Hepatocyte (in vitro differentiated cells): ENCODE measurements around the gene ST6GALNAC4. TPM values are rescaled to one million over a fixed set of nuclear protein-coding genes. Genes with fewer than 3 reads are reported as not detected.
A peak's percentile ranks its signal among the peaks of the same experiment; 100 is the strongest.

Source experiments
- DNase-seq: peaks from one replicate; pipeline ENCODE4 v3.0.0-alpha.2; 2016; ENCODE audit warnings: low spot score
- H2AFZ ChIP-seq: fragments of 200-600 bp; sonication (generic); 2 replicates; pipeline ENCODE4 v1.6.0; 2016; ENCODE audit warnings: antibody characterized with exemption, mild to moderate bottlenecking
- H3K27ac ChIP-seq: fragments of 200-600 bp; sonication (generic); 2 replicates; pipeline ENCODE4 v1.5.1; 2016; ENCODE audit warnings: mild to moderate bottlenecking
- H3K27me3 ChIP-seq: fragments of 200-600 bp; sonication (generic); 2 replicates; pipeline ENCODE4 v1.6.1; 2016
- H3K36me3 ChIP-seq: fragments of 200-600 bp; sonication (generic); replicated peaks from 2 replicates; pipeline ENCODE4 v1.5.1; 2016; ENCODE audit warnings: low read depth; ENCODE audit not compliant: insufficient read depth
- H3K4me1 ChIP-seq: fragments of 200-600 bp; sonication (generic); 2 replicates; pipeline ENCODE4 v1.5.1; 2016; ENCODE audit warnings: mild to moderate bottlenecking, moderate library complexity; ENCODE audit not compliant: insufficient read depth
- H3K4me2 ChIP-seq: fragments of 200-600 bp; sonication (generic); 2 replicates; pipeline ENCODE4 v1.6.0; 2016
- H3K4me3 ChIP-seq: fragments of 200-600 bp; sonication (generic); 2 replicates; pipeline ENCODE4 v1.5.1; 2016; ENCODE audit warnings: mild to moderate bottlenecking
- H3K79me2 ChIP-seq: fragments of 200-600 bp; sonication (generic); 2 replicates; pipeline ENCODE4 v1.6.0; 2017; ENCODE audit warnings: mild to moderate bottlenecking
- H3K9me2 ChIP-seq: fragments of 200-600 bp; sonication (generic); replicated peaks from 2 replicates; pipeline ENCODE4 v1.6.0; 2017; ENCODE audit warnings: mild to moderate bottlenecking; ENCODE audit not compliant: insufficient read depth
- H3K9me3 ChIP-seq: fragments of 200-600 bp; sonication (generic); 2 replicates; pipeline ENCODE4 v1.5.1; 2016; ENCODE audit warnings: low read depth, mild to moderate bottlenecking
- H4K20me1 ChIP-seq: fragments of 200-600 bp; sonication (generic); 2 replicates; pipeline ENCODE4 v1.6.0; 2016; ENCODE audit warnings: mild to moderate bottlenecking; ENCODE audit not compliant: insufficient read depth, poor library complexity, severe bottlenecking
- EZH2 ChIP-seq: fragments of 200-600 bp; sonication (generic); IDR thresholded peaks from 2 replicates; pipeline ENCODE4 v1.6.1; 2016; ENCODE audit warnings: antibody characterized with exemption, mild to moderate bottlenecking, borderline replicate concordance
- EZH2phosphoT487 ChIP-seq: fragments of 200-600 bp; sonication (generic); IDR thresholded peaks from one replicate; pipeline ENCODE4 v1.6.1; 2018; ENCODE audit warnings: antibody characterized with exemption, mild to moderate bottlenecking, low read depth, moderate library complexity; ENCODE audit not compliant: unreplicated experiment, severe bottlenecking
- WGBS: methylation state at CpG from one replicate; pipeline ENCODE4 v1.1.6; 2016; ENCODE audit warnings: low lambda C conversion rate; ENCODE audit errors: missing lambda C conversion rate; 5-methylcytosine and 5-hydroxymethylcytosine counted together
- polyA plus RNA-seq: library from polyadenylated mRNA; unstranded; fragments of >200 nt; fragmentation: Nextera tagmentation; extraction: Ambion mirVana; gene quantifications from 2 replicates; pipeline ENCODE4 v1.2.1, GENCODE V29; 2016
- total RNA-seq: library from RNA; depleted of rRNA; stranded (reverse); fragments of >200 nt; gene quantifications from 2 replicates; pipeline ENCODE4 v1.2.3, GENCODE V29; 2014
- TF ChIP-seq, protein P1 (sequence below): fragments of 200-600 bp; sonication (generic); IDR thresholded peaks from 2 replicates; pipeline ENCODE4 v1.5.1; 2016; ENCODE audit warnings: antibody characterized with exemption, mild to moderate bottlenecking; ENCODE audit not compliant: poor library complexity

The ST6GALNAC4 gene
- total and polyA plus RNA-seq, 2 experiments from 2014 or later: 14.3 to 14.6 TPM

DNA sequence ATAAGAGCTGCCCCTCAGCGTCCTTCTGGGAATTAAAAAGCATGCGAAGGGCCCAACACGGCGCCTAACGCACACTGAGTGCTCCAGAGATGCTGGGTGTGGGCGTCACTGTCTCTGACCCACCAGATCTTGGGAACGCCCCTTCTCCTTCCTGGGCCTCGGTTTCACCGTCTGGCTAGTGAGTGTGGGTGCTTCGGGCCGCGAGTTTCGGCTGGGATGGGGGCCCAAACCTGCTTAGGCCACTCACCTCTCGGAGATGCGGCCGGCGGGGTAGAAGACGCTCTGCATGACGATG lies 10.0 kb upstream of the ST6GALNAC4 start:
- Histone ChIP-seq H3K4me2 (peak overlapping the region; percentile 94), H3K27me3 (peaks cover 46% of the 10 kb centered on the region), H3K9me3 (no peaks in the 10 kb centered on the region), H2AFZ (peak overlapping the region; percentile 76), H3K4me1 (peaks cover 26% of the 10 kb centered on the region), H3K36me3 (no peaks in the 10 kb centered on the region), H4K20me1 (no peaks in the 10 kb centered on the region), H3K27ac (no peak overlapping the region), H3K9me2 (no peaks in the 10 kb centered on the region), H3K4me3 (peak overlapping the region; percentile 26), H3K79me2 (no peaks in the 10 kb centered on the region)
- no peak for DNase-seq
- TF ChIP-seq EZH2phosphoT487 (no peak), EZH2 (no peak)
- TF ChIP-seq, protein P1, sequence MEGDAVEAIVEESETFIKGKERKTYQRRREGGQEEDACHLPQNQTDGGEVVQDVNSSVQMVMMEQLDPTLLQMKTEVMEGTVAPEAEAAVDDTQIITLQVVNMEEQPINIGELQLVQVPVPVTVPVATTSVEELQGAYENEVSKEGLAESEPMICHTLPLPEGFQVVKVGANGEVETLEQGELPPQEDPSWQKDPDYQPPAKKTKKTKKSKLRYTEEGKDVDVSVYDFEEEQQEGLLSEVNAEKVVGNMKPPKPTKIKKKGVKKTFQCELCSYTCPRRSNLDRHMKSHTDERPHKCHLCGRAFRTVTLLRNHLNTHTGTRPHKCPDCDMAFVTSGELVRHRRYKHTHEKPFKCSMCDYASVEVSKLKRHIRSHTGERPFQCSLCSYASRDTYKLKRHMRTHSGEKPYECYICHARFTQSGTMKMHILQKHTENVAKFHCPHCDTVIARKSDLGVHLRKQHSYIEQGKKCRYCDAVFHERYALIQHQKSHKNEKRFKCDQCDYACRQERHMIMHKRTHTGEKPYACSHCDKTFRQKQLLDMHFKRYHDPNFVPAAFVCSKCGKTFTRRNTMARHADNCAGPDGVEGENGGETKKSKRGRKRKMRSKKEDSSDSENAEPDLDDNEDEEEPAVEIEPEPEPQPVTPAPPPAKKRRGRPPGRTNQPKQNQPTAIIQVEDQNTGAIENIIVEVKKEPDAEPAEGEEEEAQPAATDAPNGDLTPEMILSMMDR: no peak
- 8% methylated on average over 19 of the region's 19 CpGs for WGBS

DNA sequence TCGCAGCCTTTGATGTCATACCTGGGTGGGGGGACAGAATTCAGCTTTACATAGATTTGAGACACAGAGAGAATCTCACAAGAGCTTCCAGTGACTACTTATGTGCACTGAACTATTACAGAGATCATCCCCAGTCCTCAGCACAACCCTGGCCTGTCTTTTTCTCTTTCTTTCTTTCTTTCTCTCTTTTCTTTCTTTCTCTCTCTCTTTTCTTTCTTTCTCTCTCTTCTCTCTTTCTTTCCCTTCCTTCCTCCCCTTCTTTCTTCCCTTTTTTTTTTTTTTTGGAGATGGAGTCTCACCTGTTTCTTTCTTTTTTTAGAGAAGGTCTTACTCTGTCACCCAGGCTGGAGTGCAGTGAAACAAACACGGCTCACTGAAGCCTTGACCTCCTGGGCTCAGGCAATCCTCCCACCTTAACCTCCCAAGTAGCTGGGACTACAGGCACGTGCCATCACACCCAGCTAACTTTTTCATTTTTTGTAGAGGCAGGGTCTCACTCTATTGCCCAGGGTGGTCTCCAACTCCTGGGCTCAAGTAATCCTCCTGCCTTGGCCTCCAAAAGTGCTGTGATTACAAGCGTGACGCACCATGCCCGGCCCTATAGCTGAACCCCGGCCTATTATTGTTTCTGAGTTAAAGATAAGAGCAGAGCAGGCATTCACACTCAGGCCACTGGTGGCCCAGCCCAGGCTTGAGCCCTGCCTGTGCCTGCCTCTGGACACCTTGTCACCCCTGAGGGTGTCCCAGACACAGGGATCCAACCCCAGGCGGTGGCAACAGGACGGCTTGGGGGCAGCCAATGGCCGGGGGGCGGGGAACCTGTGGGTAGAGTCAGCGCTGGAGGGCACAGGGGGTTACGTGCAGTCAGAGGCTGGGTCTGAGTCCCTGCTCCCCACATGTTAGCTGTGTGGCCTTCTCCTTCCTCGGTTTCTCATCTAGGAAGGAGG lies 9.4 kb upstream of the ST6GALNAC4 start:
- Histone ChIP-seq H3K4me1 (peaks cover 21% of the 10 kb centered on the region), H3K9me2 (no peaks in the 10 kb centered on the region), H4K20me1 (no peaks in the 10 kb centered on the region), H3K27ac (no peak overlapping the region), H3K27me3 (peaks cover 46% of the 10 kb centered on the region), H3K79me2 (no peaks in the 10 kb centered on the region), H3K4me3 (no peak overlapping the region), H3K4me2 (peak overlapping the region; percentile 94), H2AFZ (peak overlapping the region; percentile 76), H3K36me3 (no peaks in the 10 kb centered on the region), H3K9me3 (no peaks in the 10 kb centered on the region)
- TF ChIP-seq, protein P1: no peak
- no peak for TF ChIP-seq EZH2phosphoT487
- no peak for TF ChIP-seq EZH2
- no peak for DNase-seq
- 57% methylated on average over 14 of the region's 14 CpGs for WGBS

DNA sequence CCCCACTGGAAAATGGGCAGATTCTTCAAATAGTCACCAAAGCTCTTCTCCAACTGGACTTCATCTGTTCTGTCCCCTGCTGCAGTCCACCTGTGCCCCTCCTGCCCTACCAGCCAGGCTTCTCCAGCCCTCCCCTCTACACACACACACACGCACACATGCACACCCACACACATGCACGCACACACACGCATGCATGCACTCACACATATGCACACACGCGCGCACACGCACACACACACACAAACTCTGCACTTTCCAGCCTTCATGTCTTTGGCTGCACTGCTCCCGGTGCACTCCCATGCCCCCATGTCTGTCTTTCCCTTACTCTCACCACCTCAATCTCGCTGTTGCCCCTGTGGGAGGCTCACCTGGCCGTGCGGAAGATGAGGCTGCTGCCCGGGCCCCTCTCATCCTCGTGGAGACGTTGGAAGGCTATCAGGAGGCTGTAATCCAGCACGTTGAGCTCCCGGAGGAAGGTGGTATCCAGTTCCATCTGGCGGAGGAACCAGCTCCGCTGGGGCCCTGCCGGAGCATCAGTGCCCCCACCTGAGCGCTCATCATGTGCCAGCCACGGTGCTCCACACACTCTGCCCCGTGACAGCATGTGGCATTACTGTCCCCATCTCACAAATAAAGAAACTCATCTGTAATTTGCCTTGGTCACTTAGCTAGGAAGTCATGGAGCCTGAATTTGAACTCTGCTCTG lies 8.0 kb upstream of the ST6GALNAC4 start:
- Histone ChIP-seq H3K9me3 (no peaks in the 10 kb centered on the region), H3K4me1 (peaks cover 16% of the 10 kb centered on the region), H3K79me2 (no peaks in the 10 kb centered on the region), H3K4me3 (no peak overlapping the region), H2AFZ (no peak overlapping the region), H3K4me2 (no peak overlapping the region), H3K27ac (no peak overlapping the region), H3K36me3 (no peaks in the 10 kb centered on the region), H3K27me3 (peaks cover 46% of the 10 kb centered on the region), H3K9me2 (no peaks in the 10 kb centered on the region), H4K20me1 (no peaks in the 10 kb centered on the region)
- no peak for DNase-seq
- TF ChIP-seq, protein P1: no peak
- TF ChIP-seq EZH2 (no peak), EZH2phosphoT487 (no peak)
- 90% methylated on average over 22 of the region's 22 CpGs for WGBS
